Esophagus squamous epithelium (tissue), 4 donors: ENCODE measurements around the gene LAD1.

Source experiments
- CTCF ChIP-seq, 6 experiments: fragments of 450-650 bp in 4 of 6; fragments of 200-600 bp in 2 of 6; sonication (generic) in 2 of 6; IDR thresholded peaks; one replicate each; pipeline ENCODE4 v1.5.1; 2016 to 2019; ENCODE audit warnings: antibody characterized with exemption in 6 of 6, mild to moderate bottlenecking in 4 of 6, moderate library complexity in 4 of 6
- POLR2A ChIP-seq, 4 donors: fragments of 450-650 bp; IDR thresholded peaks; one replicate each; pipeline ENCODE4 v1.6.1; 2017; ENCODE audit warnings: antibody characterized with exemption in 4 of 4, mild to moderate bottlenecking in 4 of 4, moderate library complexity in 3 of 4

- no peak for TF ChIP-seq CTCF (IDR thresholded peaks at IDR 0.05)
- TF ChIP-seq POLR2A (IDR thresholded peaks at IDR 0.05): peak in 3 of 4 donors; percentile 17 to 53 (median 45)
These were observed 2.2 kb downstream of the LAD1 start for GRCh38 chr1:201396861-201397464.
